Activated T-helper 1 cell treated with anti-CD3 and anti-CD28 coated beads, Interleukin-12 subunit alpha, Interleukin-12 subunit beta, Interleukin-2, Interleukin-4 antibody, amounts not matched to agents 30 ng/mL and 10 ng/mL and 1 ng/mL, durations not matched to agents 14 hours and 24 hours and 36 hours (primary cell): ENCODE measurements around the gene LCN2. TPM values are rescaled to one million over a fixed set of nuclear protein-coding genes. Genes with fewer than 3 reads are reported as not detected.
"Not testable (repeated sequence)": the region's sequence is repeated elsewhere in the genome, so short reads cannot be mapped to it uniquely, and the experiment has no call there.

Source experiments
- DNase-seq: peaks from one replicate; pipeline ENCODE4 v3.0.0; 2021; ENCODE audit warnings: low spot score
- H3K27ac Mint-ChIP-seq: one replicate; pipeline ENCODE4 v1.8.0; 2021; ENCODE audit warnings: mild to moderate bottlenecking, mixed read lengths
- H3K27me3 Mint-ChIP-seq: one replicate; pipeline ENCODE4 v1.8.0; 2022; ENCODE audit warnings: mild to moderate bottlenecking, moderate library complexity, mixed read lengths; ENCODE audit not compliant: insufficient read depth
- H3K36me3 Mint-ChIP-seq: one replicate; pipeline ENCODE4 v1.8.0; 2021; ENCODE audit warnings: low read depth, mixed read lengths
- H3K4me1 Mint-ChIP-seq: one replicate; pipeline ENCODE4 v1.8.0; 2021; ENCODE audit warnings: low read depth, mixed read lengths
- H3K4me3 Mint-ChIP-seq: one replicate; pipeline ENCODE4 v1.8.0; 2021; ENCODE audit warnings: mild to moderate bottlenecking, moderate library complexity, mixed read lengths
- H3K9me3 Mint-ChIP-seq: one replicate; pipeline ENCODE4 v1.8.0; 2021; ENCODE audit warnings: mixed read lengths
- intact Hi-C: fragments of 100-400 bp; cut with micrococcal nuclease; formaldehyde crosslinking; loops from one replicate; pipeline ENCODE4 v1.15.1; 2024
- total RNA-seq: library from RNA; stranded (reverse); gene quantifications from 2 replicates; pipeline ENCODE4 v1.2.3, GENCODE V29; 2022

Gene LCN2
- total RNA-seq, 1 donor from 2014 or later, result not detected

DNA sequence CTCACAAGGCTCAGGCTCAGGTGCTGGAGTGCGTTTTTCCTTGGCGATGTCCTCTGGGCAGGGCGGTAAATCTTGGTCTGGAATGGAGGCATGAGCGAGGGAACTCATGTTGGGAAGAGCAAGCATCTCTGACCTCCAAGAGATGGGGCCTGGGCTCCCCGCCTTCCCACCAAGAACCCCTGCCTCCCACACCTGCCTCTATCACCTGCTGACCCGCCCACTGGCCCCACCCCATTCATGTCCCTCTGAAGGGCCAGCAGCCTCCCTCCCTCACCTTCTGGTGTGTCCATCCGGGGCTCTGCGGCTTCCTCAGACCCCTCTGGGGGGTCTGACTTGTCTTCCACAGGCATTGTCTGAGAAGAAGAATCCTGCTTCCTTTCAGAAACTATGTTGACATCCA is 31.2 kb downstream of the LCN2 start:
- Mint-ChIP-seq H3K4me3 (no peak overlapping the region), H3K9me3 (no peaks in the 10 kb centered on the region), H3K27me3 (no peaks in the 10 kb centered on the region), H3K36me3 (peaks cover 46% of the 10 kb centered on the region), H3K27ac (no peak overlapping the region), H3K4me1 (peaks cover 5% of the 10 kb centered on the region)
- intact Hi-C loops, result no loop called here
- DNase-seq, result no peak

DNA sequence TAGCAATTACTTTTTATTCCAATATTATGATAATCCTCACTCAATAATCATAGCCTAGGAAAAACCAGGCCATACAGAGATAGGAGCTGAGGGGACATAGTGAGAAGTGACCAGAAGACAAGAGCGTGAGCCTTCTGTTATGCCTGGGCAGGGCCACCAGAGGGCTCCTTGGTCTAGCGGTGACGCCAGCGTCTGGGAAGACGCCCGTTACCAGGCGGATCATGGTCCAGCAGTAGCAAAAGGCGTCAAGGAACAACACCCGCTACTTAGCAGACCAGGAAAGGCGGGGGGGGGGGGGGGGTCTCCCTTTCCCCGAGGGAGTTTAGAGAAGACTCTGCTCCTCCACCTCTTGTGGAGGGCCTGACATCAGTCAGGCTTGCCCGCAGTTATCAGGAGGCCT is 32.2 kb downstream of the LCN2 start:
- not testable (repeated sequence) for H3K27ac Mint-ChIP-seq, H3K9me3 Mint-ChIP-seq

DNA sequence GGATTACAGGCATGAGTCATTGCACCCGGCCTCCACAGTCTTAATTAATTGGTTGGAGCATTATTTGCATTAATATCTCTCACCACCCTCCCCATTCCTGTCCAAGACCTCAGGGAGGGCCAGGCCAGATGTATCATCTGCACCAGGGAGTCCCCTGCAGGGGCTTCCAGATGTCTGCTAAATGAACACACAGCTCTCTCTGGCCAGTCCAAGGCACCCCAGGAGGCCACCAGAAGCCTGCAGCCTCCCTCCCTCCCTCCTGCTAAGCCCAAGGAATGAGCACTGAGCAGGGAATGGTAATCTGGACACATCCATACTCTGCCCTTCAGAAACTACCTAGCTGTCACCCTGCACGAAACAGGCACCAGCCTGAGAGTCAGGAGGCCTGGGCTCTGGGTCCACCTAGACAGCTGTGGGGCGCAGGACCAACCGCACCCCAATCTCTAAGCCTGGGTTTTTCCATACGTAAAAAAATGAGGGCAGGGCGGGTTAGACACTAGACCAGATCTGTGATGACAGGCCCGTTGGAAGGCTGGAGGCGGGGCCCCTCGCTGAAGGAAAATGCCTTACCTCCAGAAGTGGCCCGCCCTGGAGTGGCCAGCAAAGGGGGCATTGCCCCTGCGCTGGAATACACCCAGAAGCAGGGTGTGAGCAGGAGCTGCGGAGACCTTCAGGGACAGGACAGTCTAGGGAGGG is 33.8 kb downstream of the LCN2 start:
- Mint-ChIP-seq H3K9me3 (no peaks in the 10 kb centered on the region), H3K27me3 (no peaks in the 10 kb centered on the region), H3K27ac (no peak overlapping the region), H3K36me3 (peaks cover 44% of the 10 kb centered on the region), H3K4me1 (peaks cover 7% of the 10 kb centered on the region), H3K4me3 (no peak overlapping the region)
- no peak for DNase-seq
- intact Hi-C loops, result no loop called here

More for the DNA sequence above, 32.2 kb downstream of the LCN2 start:
- H3K27me3 Mint-ChIP-seq, H3K4me1 Mint-ChIP-seq, intact Hi-C loops, DNase-seq, H3K4me3 Mint-ChIP-seq: not testable (repeated sequence)
- H3K36me3 Mint-ChIP-seq, result peaks cover 45% of the 10 kb centered on the region

DNA sequence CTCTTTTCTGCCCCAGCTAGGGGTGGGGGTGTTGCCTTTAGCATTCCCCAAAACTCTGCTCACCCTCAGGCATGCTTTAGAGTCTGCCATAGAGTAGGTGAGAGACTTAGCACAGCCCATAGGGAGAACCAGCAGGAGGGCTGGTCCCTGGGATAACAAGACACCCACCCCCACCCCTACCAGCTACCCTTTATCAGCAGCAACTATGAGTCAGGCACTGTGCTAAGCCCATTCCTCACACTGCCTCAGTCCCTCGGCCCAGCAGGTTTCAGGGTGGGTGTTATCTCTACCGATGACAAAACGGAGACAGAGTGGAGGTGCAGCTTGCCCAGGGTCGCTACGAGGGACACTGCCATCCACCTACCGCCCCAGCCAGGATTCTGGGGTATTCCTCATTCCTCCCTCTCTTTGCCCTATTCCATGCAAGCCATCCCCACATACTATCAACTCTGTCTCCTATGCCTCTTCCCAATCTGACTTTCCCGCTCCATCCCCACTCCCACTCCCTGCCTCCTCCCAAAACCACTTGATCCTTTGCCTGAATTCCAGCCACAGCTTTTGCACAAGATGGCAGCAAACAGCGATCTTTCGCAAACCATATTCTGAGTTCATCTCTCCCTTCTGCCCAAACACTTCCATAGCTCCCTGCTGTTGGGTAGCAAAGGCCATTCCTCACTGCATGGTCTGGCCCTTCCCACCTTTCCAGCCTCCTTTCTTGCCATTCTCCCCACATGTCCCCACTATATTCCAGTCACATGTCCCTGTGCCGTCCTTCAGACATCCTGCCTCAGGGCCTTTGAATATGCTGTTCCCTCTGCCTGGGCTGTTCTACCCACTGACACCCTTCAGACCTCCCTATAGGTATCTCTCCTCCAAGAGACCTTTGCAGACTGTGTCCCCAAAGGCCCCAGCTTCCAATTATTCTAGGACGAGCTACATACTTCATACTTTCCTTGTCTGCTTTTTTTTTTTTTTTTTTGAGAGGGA is 37.0 kb downstream of the LCN2 start:
- peaks cover 28% of the 10 kb centered on the region for H3K4me1 Mint-ChIP-seq
- no peaks in the 10 kb centered on the region for H3K9me3 Mint-ChIP-seq
- no peak for DNase-seq
- no peak overlapping the region for H3K4me3 Mint-ChIP-seq
- H3K36me3 Mint-ChIP-seq, result peaks cover 34% of the 10 kb centered on the region
- no peak overlapping the region for H3K27ac Mint-ChIP-seq
- no peaks in the 10 kb centered on the region for H3K27me3 Mint-ChIP-seq
- intact Hi-C loops, result no loop called here

DNA sequence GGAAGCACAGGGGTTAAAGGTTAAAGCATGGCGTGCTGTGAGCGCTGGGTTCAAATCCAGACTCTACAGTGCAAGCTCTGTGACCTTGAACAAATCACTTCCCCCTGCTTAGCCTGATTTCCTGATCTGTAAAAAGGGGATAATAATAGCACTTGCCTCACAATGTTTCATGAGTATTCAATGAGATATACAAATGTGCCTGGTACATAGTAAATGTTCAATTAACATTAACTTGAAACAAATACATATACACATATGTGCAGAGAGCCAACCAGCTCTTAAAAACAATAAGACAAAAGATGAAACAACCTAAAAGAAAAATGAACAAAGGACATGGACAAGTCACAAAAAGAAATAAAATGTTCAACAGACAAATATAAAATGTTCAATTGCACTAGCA is 38.1 kb downstream of the LCN2 start:
- intact Hi-C loops, result no loop called here
- H3K9me3 Mint-ChIP-seq, result no peaks in the 10 kb centered on the region
- DNase-seq, result no peak
- H3K36me3 Mint-ChIP-seq, result peaks cover 27% of the 10 kb centered on the region
- no peak overlapping the region for H3K27ac Mint-ChIP-seq
- H3K27me3 Mint-ChIP-seq, result no peaks in the 10 kb centered on the region
- no peak overlapping the region for H3K4me3 Mint-ChIP-seq
- H3K4me1 Mint-ChIP-seq, result peaks cover 28% of the 10 kb centered on the region

DNA sequence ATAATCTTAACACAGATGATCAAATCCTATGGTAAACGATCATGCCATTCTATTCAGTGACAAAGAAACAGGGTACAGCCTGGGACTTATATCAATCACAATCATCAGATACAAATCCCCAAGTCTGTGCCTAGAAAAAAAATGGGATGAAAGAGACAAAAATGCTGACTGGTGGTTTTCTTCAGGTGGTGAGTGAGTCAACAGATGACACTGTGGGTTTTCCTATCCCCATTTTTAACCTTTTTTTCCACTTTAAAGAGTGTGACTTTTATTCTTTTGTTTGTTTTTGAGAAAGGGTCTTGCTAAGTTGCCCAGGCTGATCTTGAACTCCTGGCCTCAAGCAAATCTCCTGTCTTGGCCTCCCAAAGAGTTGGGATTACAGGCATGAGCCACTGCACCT is 39.0 kb downstream of the LCN2 start:
- Mint-ChIP-seq H3K27ac (peak overlapping the region; percentile 71), H3K9me3 (no peaks in the 10 kb centered on the region)
- no peak for DNase-seq

DNA sequence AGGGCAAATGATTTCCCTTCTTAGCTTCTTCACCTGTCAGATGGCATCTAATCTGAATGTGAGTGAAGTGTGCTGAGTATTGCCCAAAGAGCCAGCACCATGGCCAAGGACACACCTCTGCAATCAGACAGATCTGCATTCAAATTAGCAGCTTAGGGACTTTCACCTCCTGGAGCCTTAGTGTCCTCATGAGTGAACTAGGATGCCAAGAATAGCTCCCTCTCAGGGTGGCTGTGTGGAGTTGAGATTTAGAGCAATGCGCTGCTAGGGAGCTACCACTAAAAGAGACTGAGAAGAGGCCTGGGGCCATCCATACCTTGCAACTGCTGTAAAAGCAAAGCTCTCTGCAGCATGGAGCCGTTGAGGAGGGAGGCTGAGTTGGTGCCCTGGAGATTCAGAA is 40.8 kb downstream of the LCN2 start:
- H3K27me3 Mint-ChIP-seq, result no peaks in the 10 kb centered on the region
- intact Hi-C loops, result loop anchor here (2.0 to 5.0 kb wide), 2 partner anchors 61 to 123 kb away; partner anchors contain the start of genes NAIF1 and SLC25A25
- peak overlapping the region; percentile 98 for H3K4me3 Mint-ChIP-seq

More for the DNA sequence above, 39.0 kb downstream of the LCN2 start:
- H3K27me3 Mint-ChIP-seq, result no peaks in the 10 kb centered on the region
- intact Hi-C loops, result no loop called here
- H3K4me3 Mint-ChIP-seq, result peak overlapping the region; percentile 61
- peaks cover 25% of the 10 kb centered on the region for H3K36me3 Mint-ChIP-seq
- H3K4me1 Mint-ChIP-seq, result peaks cover 28% of the 10 kb centered on the region

DNA sequence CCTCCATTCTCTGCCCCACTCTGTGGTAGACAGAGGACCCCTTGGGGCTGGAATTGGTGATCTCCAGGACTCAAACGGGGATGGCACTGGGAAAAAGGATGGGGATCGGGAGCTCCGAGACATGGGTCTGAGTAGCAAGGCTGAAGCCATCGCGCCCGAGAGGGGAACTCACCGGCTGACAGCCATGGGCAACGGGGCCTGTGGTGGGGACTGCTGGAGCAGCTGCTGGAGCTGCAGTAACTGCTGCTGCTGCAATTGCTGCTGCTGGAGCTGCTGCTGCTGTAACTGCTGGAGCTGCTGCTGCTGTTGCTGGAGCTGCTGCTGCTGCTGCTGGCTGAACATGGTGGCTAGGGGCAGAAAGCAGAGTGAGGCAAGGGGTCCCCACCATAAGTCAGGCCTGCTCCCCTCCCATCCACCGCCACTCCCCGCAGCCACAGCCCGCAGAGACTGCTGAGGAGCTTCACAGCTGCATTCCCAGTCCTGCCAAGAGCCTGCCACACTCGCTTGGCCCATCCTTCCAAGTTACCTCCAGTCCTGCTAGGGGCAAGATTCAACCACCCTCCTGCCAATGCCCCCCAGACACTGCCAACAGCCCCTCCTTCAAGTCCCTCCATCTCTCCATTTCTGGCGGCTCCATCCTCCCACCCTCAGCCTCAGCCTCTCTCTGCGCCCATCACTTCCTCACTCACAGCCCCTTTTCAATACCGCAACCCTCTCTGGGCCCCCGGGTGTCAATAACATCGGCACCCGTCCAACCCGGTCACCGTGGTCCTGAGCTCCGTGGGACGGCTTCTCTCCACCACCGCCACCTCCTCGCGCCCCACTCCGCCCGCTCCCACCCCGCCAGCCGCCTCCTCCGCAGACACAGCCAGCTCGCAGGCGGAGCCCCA is 41.5 kb downstream of the LCN2 start:
- Mint-ChIP-seq H3K36me3 (peaks cover 20% of the 10 kb centered on the region), H3K9me3 (no peaks in the 10 kb centered on the region), H3K27ac (peak overlapping the region; percentile 96), H3K4me3 (peak overlapping the region; percentile 98), H3K27me3 (no peaks in the 10 kb centered on the region), H3K4me1 (peaks cover 23% of the 10 kb centered on the region)
- intact Hi-C loops, result loop anchor here (1.0 to 5.0 kb wide), 7 partner anchors 13 to 151 kb away; partner anchors contain the start of genes BBLN, COQ4, DNM1 and NAIF1
- DNase-seq, result no peak

More for the DNA sequence above, 40.8 kb downstream of the LCN2 start:
- DNase-seq, result no peak
- Mint-ChIP-seq H3K4me1 (peaks cover 23% of the 10 kb centered on the region), H3K27ac (peak overlapping the region; percentile 88), H3K36me3 (peaks cover 22% of the 10 kb centered on the region), H3K9me3 (no peaks in the 10 kb centered on the region)

DNA sequence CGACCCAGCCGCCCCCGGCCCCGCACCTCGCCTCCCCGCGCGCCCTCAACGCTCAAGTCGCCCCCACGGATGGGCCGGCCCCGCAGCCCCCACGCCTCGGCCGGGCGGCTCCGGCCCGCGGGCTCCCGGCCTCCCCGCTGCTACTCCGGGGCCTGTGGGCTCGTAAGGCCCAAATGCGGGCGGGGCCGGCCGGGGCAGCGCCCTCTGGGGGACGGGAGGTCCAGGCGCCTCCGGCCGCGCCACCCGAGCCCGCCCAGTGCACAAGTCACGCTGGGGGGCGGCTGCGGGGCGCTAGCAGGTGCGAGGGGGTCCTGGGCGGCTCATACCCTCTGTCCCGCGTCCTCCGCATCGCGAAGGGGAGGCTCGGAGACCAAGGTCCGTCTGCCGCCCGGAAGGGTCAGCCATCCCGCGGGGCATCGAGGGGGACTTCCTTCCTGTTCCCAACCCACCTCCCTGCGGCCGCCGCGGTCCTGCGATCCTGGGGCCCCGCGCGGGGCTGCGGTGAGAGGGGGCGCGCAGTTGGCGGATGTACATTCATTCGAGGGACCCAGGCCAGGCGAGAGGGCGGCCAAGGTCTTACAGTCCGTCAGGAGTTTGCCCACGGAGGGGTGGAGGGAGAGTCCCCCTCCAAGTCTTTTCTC is 42.3 kb downstream of the LCN2 start, which contains the start of gene CIZ1:
Gene CIZ1, minus strand, starts transcription at position 167 of the 641 bp plus-strand sequence. CDS start 715 bp downstream, outside the sequence.
- peaks cover 20% of the 10 kb centered on the region for H3K36me3 Mint-ChIP-seq
- peaks cover 23% of the 10 kb centered on the region for H3K4me1 Mint-ChIP-seq
- peak; percentile 69 for DNase-seq
- H3K4me3 Mint-ChIP-seq, result peak within 1 kb of the TSS; percentile 98
- peak within 1 kb of the TSS; percentile 96 for H3K27ac Mint-ChIP-seq
- no peaks in the 10 kb centered on the region for H3K27me3 Mint-ChIP-seq
- H3K9me3 Mint-ChIP-seq, result no peaks in the 10 kb centered on the region
- intact Hi-C loops, result loop anchor here (1.0 to 5.0 kb wide), 7 partner anchors 12 to 150 kb away; partner anchors contain the start of genes BBLN, COQ4, DNM1 and NAIF1

DNA sequence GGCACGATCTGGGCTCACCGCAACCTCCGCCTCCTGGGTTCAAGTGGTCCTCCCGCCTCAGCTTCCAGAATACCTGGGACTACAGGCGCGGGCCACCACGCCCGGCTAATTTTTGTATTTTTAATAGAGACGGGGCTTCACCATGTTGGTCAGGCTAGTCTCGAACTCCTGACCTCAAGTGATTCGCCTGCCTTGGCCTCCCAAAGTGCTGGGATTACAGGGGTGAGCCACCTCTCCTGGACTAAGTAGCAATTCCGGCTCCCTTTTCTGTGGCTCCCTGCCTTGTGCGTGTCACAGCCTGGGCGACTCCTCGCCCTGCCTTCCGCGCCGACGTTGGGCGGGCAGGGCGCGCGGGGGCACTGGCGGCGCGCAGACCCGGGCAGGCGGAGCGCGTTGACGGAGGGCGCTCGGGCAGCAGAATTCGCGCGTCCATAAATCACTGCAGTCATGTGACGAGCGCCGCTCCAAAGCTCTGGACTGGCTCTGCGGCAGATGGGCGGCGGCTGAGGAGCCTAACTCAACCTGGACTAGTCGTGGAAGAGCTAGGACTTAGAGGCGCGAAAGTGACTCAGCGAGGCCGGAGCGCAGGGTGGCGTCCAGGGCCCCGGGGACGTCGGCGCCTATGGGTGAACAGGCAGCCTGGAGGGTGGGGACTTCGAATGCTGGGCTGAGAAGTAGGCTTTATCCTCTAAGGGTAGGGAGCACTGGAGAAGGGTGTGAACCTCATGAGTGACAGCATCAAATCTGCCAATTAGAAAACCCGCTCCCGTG is 43.5 kb downstream of the LCN2 start:
- Mint-ChIP-seq H3K27me3 (no peaks in the 10 kb centered on the region), H3K27ac (no peak overlapping the region), H3K4me3 (peak overlapping the region; percentile 19), H3K4me1 (peaks cover 23% of the 10 kb centered on the region), H3K9me3 (no peaks in the 10 kb centered on the region), H3K36me3 (peaks cover 17% of the 10 kb centered on the region)
- peak; percentile 37 for DNase-seq
- intact Hi-C loops, result loop anchor here (5.0 kb wide), 1 partner anchor 125 kb away; the partner anchor contains the start of genes NAIF1 and SLC25A25

DNA sequence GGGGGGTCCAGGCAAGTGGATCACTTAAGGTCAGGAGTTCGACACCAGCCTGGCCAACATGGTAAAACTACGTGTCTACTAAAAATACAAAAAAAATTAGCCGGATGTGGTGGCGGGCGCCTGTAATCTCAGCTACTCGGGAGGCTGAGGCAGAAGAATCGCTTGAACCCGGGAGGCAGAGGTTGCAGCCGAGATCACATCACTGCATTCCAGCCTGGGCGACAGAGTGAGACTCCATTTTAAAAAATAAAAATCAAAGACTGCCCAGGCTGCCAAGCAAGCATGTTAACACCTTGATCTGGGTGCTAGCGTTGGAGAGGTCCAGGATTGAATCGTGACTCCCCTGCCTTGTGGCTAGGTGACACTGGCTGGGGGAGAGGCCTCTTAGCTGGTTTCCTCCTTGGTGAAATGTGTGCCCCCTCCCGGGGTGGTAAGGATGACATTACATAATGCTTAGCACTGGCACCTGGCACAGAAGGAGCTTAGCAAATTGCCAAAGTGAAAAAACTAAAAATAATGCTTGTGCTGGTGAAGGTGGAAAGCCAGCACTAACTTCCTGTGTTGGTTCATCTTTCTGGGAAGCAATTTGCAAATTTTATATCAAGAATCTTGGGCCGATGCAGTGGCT is 44.3 kb downstream of the LCN2 start:
- no peak overlapping the region for H3K4me3 Mint-ChIP-seq
- H3K36me3 Mint-ChIP-seq, result peaks cover 11% of the 10 kb centered on the region
- intact Hi-C loops, result loop anchor here (5.0 kb wide), 1 partner anchor 126 kb away; the partner anchor contains the start of genes NAIF1 and SLC25A25
- no peaks in the 10 kb centered on the region for H3K27me3 Mint-ChIP-seq
- no peaks in the 10 kb centered on the region for H3K9me3 Mint-ChIP-seq
- peaks cover 17% of the 10 kb centered on the region for H3K4me1 Mint-ChIP-seq
- H3K27ac Mint-ChIP-seq, result no peak overlapping the region
- no peak for DNase-seq
